ENCODE results near the gene EP300.

Gene EP300

DNA sequence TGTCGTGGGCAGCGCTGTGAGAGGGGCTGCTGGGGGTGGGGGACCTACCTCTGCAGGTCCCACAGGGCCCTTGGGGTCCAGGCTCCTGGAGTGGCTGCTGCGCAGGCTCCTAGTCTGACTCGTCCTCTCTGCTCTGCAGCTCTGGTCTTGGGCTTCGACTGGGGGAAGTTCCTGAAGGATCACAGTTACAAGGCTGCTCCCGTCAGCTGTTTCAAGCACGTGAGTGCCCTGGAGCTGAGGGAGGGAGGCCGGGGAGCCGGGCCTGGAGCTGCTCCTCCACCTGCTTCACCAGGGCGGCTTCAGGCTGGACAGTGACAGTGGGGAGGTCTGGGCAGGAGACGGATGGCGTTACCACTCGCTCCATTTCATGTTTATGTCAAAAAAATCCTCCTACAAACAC, 124.6 kb downstream of the EP300 start:
- no peak for DNase-seq

DNA sequence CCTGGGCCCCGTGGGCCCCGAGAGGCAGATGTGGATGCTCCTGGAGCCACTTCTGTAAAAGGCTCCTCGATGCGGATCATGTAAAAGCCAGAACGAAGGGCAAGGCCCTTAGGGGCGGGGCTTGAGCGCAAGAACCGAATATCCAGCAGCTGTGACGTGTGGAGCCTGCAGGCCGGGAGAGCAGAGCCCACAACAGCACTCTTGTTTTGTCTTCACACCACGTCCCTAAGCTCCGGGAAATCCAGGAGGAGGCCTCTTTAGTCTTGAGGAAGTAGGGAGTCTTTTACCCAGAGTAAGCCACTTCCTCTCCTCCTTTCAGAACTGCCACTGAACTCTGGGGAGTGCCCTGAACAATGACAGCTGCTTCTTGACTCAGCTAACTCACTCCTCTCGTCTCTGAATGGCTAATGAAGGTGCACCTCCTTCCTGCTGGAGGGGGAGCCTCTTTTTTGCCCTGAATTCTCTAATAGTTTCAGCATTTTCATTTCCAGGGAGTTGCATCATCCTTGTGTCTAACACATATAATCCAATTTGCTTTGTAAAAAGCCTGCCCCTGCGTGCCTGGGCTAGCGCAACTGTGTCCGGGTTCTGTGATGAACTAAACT, 125.3 kb downstream of the EP300 start:
- peak; percentile 39 for DNase-seq

DNA sequence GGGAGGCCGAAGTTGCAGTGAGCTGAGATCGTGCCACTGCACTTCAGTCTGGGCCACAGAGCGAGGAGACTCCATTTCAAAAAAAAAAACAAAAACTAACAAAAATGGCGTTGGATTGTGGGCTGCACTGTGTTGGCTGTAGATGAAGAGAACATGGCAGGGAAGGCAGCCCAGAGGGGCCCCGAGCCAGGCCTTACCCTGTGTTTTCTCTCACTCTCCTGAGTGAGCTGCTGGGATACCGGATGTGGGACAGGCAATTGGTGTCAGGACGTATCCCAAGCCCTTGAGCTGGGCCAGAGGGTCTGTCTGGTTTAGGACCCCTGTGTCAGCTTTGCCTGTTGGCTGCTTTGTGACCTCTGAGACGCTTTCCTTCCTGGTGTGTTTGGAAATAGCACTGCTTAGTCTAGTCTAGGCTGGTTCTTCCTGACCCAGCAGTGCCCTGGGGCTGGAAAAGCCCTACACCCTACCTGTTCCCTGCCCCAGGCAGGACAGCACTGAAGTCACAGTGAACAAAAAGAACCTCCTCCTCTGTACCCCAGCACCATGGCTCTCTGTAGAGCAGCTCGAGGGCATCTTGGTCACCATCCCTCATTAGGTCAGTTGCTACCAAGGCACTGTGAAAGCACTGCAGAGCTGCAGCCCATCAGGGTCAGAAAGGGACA, 130.6 kb downstream of the EP300 start:
- DNase-seq, result no peak

DNA sequence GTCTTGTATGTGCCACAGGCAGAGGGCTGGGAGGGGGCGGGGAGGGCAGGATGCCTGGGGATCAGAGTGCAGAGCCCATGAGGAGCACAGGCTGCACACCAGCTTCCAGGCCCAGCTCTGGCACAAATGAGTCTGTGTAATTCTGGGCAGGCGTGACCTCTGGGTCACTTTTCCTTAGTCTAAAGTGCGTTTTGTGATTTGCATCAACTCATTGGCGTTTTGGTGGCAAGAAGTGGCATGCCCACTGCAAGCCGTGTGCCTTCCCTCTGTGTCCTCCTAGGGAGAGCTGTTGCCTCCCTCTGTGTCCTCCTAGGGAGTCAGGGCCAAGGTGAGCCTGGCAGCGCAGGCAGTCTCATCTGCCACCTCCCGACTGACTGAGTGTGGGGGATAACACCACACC, 131.1 kb downstream of the EP300 start:
- DNase-seq, result no peak

DNA sequence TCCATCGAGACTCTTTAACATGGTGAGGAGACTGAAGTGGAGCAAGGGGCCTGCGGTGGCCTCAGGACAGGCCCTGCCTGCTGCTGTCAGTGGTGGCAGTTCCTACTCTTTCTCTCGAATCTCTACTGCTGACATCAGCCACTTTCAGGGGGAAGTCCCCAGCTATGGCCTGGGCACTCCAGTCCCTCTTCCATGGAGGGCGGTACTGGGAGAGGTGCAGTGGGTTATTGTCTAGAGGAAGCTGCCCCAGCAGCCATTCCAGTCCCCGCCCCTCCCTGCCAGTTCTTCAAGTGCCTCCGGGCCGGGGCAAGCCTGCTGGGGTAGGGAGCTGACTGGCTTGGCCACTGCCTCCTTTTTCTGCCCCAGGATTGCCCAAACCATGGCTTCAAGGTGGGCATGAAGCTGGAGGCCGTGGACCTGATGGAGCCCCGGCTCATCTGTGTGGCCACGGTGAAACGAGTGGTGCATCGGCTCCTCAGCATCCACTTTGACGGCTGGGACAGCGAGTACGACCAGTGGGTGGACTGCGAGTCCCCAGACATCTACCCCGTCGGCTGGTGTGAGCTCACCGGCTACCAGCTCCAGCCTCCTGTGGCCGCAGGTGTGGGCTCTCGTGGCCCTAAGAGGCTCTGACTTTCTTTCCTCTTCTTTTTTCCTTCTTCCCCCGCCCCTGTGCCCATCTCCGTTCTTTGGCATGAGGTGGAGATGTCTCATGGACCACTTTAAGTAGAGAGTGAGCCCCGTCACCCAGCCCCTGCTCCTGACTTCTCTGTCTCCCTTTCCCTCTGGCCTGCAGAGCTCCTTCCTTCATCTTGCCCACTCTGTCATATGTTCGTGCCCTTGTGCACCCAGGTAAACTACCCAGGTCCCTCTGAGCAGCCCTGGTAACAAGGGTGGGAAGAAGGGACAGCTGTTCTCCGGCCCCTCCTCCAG, 134.6 kb downstream of the EP300 start:
- DNase-seq, result no peak

DNA sequence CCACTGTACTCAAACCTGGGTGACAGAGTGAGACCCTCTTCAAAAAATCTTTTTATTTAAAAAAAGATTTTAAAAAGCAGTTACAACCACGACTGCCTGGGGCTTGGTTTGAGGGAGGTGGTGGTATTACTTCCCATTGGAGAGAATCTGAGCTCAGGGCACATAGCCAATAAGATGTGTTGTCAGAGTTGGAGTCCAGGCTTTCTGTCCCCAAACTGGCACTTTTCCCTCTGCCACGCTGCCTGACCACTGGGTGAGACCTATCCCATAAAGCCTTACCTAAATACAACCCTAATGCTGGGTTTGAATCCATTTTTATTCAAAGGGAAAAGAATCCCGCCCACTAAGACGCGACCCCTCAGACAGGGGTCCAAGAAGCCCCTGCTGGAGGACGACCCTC, 136.8 kb downstream of the EP300 start:
- DNase-seq, result no peak
